ENCODE data around the gene SEC22A. TPM values are rescaled to one million over a fixed set of nuclear protein-coding genes. Genes with fewer than 3 reads are reported as not detected.

SEC22A gene
- total and polyA plus RNA-seq, 9 donors, result 14.1 to 26.5 (median 18.0) TPM

DNA sequence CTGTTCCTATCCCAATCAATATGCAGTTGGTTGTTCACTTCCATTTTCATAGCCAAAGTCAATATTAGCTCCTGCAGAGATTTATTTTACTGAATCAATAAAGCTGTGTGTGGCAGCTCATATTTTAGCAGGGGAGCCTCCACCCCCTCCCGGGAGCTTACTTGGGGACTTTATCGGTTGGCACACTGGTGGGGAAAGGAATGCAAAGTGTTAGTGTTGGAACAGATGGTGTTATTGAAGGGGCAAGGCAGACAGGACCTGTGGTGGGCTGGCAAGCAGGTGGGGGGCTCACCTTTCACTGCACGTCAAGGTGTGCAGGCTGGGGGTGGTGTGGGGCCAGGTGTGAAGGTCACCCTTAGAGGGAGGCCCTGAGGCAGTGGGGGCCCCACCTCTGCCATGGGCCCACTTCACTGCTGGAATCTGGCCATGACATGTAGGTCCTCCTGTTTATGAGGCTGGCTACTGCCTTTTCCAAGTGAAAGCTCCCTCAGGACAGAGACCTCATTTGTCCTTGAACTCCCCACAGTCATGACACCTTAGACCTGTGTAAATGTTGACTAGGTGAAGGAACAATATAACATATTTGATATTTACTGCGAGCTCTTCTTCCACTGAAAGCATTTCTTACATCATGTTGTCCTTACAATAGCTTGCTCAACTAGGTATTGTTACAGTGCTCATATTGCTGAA lies 44.0 kb upstream of the SEC22A start:
- H3K27me3 ChIP-seq (ENCODE audit: control insufficient read depth, insufficient read depth, low read length), result no peaks in the 10 kb centered on the region
- 57% methylated on average over 3 of the region's 4 CpGs for WGBS (ENCODE audit: insufficient coverage)
- peaks cover 4% of the 10 kb centered on the region for H3K4me1 ChIP-seq (ENCODE audit: control insufficient read depth, insufficient read depth, low read length)
- peaks cover 39% of the 10 kb centered on the region for H3K36me3 ChIP-seq (ENCODE audit: control insufficient read depth, insufficient read depth, low read length)
- no peak overlapping the region for H3K4me3 ChIP-seq (ENCODE audit: low read length)
- no peaks in the 10 kb centered on the region for H3K9me3 ChIP-seq (replicated peaks; ENCODE audit: control insufficient read depth, low read depth, low read length)
- H3K27ac ChIP-seq (ENCODE audit: low read length), result no peak overlapping the region
- DNase-seq, result no peak

DNA sequence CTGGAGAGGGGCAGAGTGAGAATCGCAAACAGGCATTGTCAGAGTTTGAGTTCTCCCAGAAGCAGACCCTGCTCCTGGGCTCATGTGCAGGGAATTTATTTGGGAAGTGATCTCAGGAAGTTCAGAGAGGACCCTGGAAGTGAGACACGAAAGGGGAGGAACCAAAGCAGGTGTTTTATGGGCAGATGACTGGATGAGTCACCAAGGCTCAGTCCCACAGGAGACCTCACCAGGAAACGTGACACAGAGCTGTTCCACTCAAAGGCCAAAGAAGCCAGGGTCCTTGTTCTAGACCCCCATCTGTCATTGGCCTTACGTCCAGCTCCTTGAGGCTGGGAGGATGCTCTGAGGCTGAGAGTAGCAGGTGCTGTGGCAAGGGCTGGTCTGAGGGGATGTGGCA lies 43.4 kb upstream of the SEC22A start:
- WGBS (ENCODE audit: insufficient coverage), result 41% methylated on average over 4 of the region's 4 CpGs
- Histone ChIP-seq H3K4me3 (ENCODE audit: low read length) (no peak overlapping the region), H3K4me1 (ENCODE audit: control insufficient read depth, insufficient read depth, low read length) (peaks cover 4% of the 10 kb centered on the region), H3K36me3 (ENCODE audit: control insufficient read depth, insufficient read depth, low read length) (peaks cover 43% of the 10 kb centered on the region), H3K27ac (ENCODE audit: low read length) (no peak overlapping the region), H3K27me3 (ENCODE audit: control insufficient read depth, insufficient read depth, low read length) (no peaks in the 10 kb centered on the region), H3K9me3 (replicated peaks; ENCODE audit: control insufficient read depth, low read depth, low read length) (no peaks in the 10 kb centered on the region)
- no peak for DNase-seq

DNA sequence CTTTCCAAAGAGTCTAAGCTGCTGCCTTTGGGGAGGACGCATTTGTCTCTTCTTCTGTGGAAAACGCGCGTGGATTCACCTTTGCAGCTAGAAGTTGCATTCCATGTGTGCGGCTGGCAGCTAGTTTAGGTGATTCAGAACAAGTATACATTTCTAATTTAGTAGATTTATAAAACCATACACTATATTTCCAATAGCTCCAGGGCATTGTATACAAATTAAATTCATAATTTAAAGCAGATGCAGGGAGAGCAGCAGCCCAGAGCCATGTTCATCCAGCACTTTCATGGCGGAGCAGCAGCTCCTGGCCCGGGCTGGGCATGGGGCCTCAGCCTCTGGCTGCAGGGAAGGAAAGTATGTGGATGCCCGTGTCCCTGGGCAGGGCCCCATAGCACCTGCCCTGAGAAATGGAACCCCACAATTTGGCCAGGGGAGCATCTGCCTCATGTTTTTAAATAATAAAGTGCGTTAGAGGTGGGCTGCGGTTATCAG lies 42.8 kb upstream of the SEC22A start:
- WGBS (ENCODE audit: insufficient coverage), result 32% methylated on average over 5 of the region's 10 CpGs
- no peak for DNase-seq
- peaks cover 45% of the 10 kb centered on the region for H3K36me3 ChIP-seq (ENCODE audit: control insufficient read depth, insufficient read depth, low read length)

DNA sequence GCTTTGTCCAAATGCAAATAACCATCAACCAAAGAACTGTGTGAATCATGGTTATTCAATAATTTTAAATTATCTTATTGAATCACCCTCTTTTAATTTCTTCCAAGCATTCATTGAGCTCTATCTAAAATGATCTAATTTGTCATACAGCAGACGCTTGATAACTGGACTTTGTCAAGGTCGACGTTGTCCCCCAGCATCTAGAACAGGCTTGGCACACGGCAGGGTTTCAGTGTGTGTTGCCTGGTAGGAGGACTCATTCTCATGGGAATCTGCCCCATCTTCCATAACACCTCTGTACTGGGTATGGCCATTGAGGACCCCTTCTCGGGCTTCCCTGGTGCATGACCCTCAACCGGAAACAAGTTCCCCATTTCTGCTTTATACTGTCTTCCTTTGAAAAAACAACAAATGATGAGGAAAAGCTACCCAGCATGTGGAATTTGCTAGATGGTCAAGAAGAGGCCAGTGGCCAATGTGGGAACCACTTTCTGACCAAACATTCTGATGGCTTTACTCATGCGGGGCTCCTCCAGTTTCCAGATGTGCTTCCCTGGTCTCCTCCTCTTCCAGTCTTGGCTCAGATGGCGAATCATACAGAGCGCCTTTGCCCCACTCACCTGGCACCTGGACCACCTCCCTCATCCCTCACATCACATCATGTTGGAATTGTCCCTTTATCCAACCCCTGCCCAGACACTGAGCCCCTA lies 41.7 kb upstream of the SEC22A start:
- Histone ChIP-seq H3K9me3 (replicated peaks; ENCODE audit: control insufficient read depth, low read depth, low read length) (peaks cover 1% of the 10 kb centered on the region), H3K27me3 (ENCODE audit: control insufficient read depth, insufficient read depth, low read length) (no peaks in the 10 kb centered on the region), H3K27ac (ENCODE audit: low read length) (no peak overlapping the region), H3K4me1 (ENCODE audit: control insufficient read depth, insufficient read depth, low read length) (peaks cover 4% of the 10 kb centered on the region), H3K36me3 (ENCODE audit: control insufficient read depth, insufficient read depth, low read length) (peaks cover 41% of the 10 kb centered on the region), H3K4me3 (ENCODE audit: low read length) (no peak overlapping the region)
- no peak for DNase-seq
- 94% methylated on average over 4 of the region's 9 CpGs for WGBS (ENCODE audit: insufficient coverage)

More for the DNA sequence above, 42.8 kb upstream of the SEC22A start:
- Histone ChIP-seq H3K4me1 (ENCODE audit: control insufficient read depth, insufficient read depth, low read length) (peaks cover 4% of the 10 kb centered on the region), H3K4me3 (ENCODE audit: low read length) (no peak overlapping the region), H3K9me3 (replicated peaks; ENCODE audit: control insufficient read depth, low read depth, low read length) (no peaks in the 10 kb centered on the region), H3K27ac (ENCODE audit: low read length) (no peak overlapping the region), H3K27me3 (ENCODE audit: control insufficient read depth, insufficient read depth, low read length) (no peaks in the 10 kb centered on the region)

DNA sequence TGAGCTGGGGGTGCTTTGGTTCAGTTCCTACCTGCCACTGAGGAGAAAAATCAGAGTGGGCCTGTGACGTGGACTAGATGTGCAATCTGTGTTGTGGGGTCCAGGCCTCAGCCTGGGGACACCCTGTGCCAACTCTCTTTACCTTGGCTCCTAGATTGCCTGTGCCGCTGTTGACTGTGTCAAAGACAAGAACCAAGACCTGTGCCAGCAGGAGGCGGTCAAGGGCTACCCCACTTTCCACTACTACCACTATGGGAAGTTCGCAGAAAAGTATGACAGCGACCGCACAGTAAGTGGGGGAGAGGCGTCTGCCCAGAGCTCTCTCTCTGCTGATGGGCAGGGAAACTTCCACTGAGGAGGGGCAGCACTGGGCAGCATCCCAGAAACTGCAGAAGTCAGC lies 40.6 kb upstream of the SEC22A start:
- Histone ChIP-seq H3K9me3 (replicated peaks; ENCODE audit: control insufficient read depth, low read depth, low read length) (peaks cover 3% of the 10 kb centered on the region), H3K27me3 (ENCODE audit: control insufficient read depth, insufficient read depth, low read length) (no peaks in the 10 kb centered on the region), H3K4me3 (ENCODE audit: low read length) (no peak overlapping the region), H3K4me1 (ENCODE audit: control insufficient read depth, insufficient read depth, low read length) (peaks cover 4% of the 10 kb centered on the region), H3K27ac (ENCODE audit: low read length) (no peak overlapping the region), H3K36me3 (ENCODE audit: control insufficient read depth, insufficient read depth, low read length) (peaks cover 30% of the 10 kb centered on the region)
- DNase-seq, result no peak
- WGBS (ENCODE audit: insufficient coverage), result 90% methylated on average over 4 of the region's 7 CpGs

DNA sequence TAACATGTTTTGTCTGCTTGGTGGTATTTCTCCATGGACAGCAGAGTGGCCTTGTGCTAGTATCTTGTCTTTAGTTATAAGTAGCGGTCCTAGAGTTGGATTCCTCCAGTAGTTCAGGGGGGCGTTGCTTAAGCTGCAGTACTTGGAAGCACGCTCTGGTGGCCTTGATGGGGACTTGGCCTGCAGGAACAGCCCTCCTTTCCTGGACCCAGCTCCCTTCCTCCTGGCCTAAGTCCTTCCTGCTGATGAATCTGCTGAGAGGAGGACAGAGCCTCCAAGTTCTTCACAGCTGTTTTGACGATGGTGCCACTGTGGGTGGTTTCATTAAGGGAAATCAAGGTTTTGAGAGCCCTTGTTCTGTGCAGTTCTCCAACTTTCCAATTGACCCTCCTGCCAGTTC lies 38.6 kb upstream of the SEC22A start:
- peaks cover 4% of the 10 kb centered on the region for H3K4me1 ChIP-seq (ENCODE audit: control insufficient read depth, insufficient read depth, low read length)
- no peak overlapping the region for H3K27ac ChIP-seq (ENCODE audit: low read length)
- no peaks in the 10 kb centered on the region for H3K27me3 ChIP-seq (ENCODE audit: control insufficient read depth, insufficient read depth, low read length)
- peaks cover 4% of the 10 kb centered on the region for H3K9me3 ChIP-seq (replicated peaks; ENCODE audit: control insufficient read depth, low read depth, low read length)
- DNase-seq, result peak; percentile 76
- WGBS (ENCODE audit: insufficient coverage), result no CpG with 5 or more reads among the region's 4 CpGs
- no peak overlapping the region for H3K4me3 ChIP-seq (ENCODE audit: low read length)
- H3K36me3 ChIP-seq (ENCODE audit: control insufficient read depth, insufficient read depth, low read length), result peaks cover 29% of the 10 kb centered on the region

DNA sequence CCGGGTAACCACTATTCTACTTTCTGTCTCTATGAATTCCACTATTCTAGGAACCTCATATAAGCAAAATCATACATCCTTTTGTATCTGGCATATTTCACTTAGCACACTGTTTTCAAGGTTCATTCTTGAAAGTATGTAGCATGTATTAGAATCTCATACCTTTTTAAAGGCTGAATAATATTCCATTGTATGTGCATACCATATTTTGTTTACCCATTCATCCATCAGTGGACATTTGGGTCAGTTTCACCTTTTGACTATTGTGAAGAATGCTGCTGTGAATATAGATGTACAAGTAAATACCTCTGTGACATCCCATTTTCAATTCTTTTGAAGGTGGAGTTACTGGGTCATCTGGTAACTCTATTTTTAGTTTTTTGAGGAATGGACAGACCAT lies 36.6 kb upstream of the SEC22A start:
- no CpG with 5 or more reads among the region's 1 CpG for WGBS (ENCODE audit: insufficient coverage)
- Histone ChIP-seq H3K9me3 (replicated peaks; ENCODE audit: control insufficient read depth, low read depth, low read length) (peaks cover 4% of the 10 kb centered on the region), H3K27ac (ENCODE audit: low read length) (no peak overlapping the region), H3K27me3 (ENCODE audit: control insufficient read depth, insufficient read depth, low read length) (no peaks in the 10 kb centered on the region), H3K36me3 (ENCODE audit: control insufficient read depth, insufficient read depth, low read length) (peaks cover 28% of the 10 kb centered on the region), H3K4me1 (ENCODE audit: control insufficient read depth, insufficient read depth, low read length) (no peaks in the 10 kb centered on the region), H3K4me3 (ENCODE audit: low read length) (no peak overlapping the region)
- no peak for DNase-seq

DNA sequence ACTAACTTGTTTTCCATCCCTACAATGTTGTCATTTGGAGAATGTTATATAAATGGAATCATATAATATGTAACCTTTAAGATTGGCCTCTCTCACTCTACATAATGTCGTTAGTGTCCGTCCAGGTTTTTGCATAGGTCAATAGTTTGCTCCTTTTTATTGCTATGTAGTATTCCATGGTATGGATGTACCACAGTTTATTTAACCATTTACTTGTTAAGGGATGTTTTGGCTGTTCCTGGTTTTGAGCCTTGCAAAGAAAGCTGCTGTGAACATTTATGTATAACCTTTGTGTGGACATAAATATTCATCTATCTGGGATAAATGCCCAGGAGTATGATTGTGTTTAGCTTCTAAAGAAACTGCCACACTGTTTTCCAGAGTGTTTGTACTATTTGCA lies 34.1 kb upstream of the SEC22A start:
- H3K27me3 ChIP-seq (ENCODE audit: control insufficient read depth, insufficient read depth, low read length), result no peaks in the 10 kb centered on the region
- H3K27ac ChIP-seq (ENCODE audit: low read length), result no peak overlapping the region
- H3K9me3 ChIP-seq (replicated peaks; ENCODE audit: control insufficient read depth, low read depth, low read length), result peaks cover 4% of the 10 kb centered on the region
- no CpG with 5 or more reads among the region's 2 CpGs for WGBS (ENCODE audit: insufficient coverage)
- no peak overlapping the region for H3K4me3 ChIP-seq (ENCODE audit: low read length)
- DNase-seq, result no peak
- no peaks in the 10 kb centered on the region for H3K4me1 ChIP-seq (ENCODE audit: control insufficient read depth, insufficient read depth, low read length)
- peaks cover 15% of the 10 kb centered on the region for H3K36me3 ChIP-seq (ENCODE audit: control insufficient read depth, insufficient read depth, low read length)

DNA sequence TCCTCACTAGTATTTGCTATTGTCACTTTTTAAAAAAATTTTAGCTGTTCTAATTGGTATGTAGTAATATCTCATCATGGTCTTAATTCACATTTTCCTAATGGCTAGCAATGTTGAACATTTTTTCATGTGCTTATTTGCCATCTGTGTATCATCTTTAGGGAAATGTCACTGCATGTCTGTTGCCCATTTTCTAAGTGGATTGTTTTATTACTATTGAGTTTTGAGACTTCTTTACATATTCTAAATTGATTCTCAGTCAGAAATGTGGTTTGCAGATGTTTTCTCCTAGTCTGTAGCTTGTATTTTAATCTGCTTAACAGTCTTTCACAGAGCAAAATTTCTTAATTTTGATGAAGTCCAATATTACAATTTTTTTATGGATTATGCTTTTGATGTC lies 33.6 kb upstream of the SEC22A start:
- no peak overlapping the region for H3K4me3 ChIP-seq (ENCODE audit: low read length)
- H3K27ac ChIP-seq (ENCODE audit: low read length), result no peak overlapping the region
- H3K4me1 ChIP-seq (ENCODE audit: control insufficient read depth, insufficient read depth, low read length), result no peaks in the 10 kb centered on the region
- peaks cover 4% of the 10 kb centered on the region for H3K9me3 ChIP-seq (replicated peaks; ENCODE audit: control insufficient read depth, low read depth, low read length)
- DNase-seq, result no peak
- H3K27me3 ChIP-seq (ENCODE audit: control insufficient read depth, insufficient read depth, low read length), result no peaks in the 10 kb centered on the region
- H3K36me3 ChIP-seq (ENCODE audit: control insufficient read depth, insufficient read depth, low read length), result peaks cover 12% of the 10 kb centered on the region

DNA sequence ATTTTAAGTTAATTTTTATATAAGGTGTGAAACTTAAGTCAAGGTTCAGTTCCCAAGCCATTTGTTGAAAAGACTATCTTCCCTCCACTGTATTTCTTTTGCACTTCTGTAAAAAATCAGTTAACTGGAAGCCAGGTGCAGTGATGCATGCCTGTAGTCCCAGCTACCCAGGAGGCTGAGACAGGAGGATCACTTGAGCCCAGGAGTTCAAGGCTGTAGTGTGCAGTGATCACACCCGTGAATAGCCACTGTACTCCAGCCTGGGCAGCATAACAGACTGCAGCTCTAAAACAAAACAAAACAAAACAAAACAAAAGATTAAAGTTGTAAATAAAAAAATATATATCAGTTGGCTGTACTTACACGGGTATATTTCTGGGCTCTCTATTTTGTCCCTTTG lies 33.1 kb upstream of the SEC22A start:
- DNase-seq, result no peak
- H3K27ac ChIP-seq (ENCODE audit: low read length), result no peak overlapping the region
- WGBS (ENCODE audit: insufficient coverage), result no CpG with 5 or more reads among the region's 2 CpGs
- H3K4me1 ChIP-seq (ENCODE audit: control insufficient read depth, insufficient read depth, low read length), result no peaks in the 10 kb centered on the region
- H3K27me3 ChIP-seq (ENCODE audit: control insufficient read depth, insufficient read depth, low read length), result no peaks in the 10 kb centered on the region
- H3K9me3 ChIP-seq (replicated peaks; ENCODE audit: control insufficient read depth, low read depth, low read length), result peaks cover 4% of the 10 kb centered on the region
- no peak overlapping the region for H3K4me3 ChIP-seq (ENCODE audit: low read length)
- peaks cover 10% of the 10 kb centered on the region for H3K36me3 ChIP-seq (ENCODE audit: control insufficient read depth, insufficient read depth, low read length)

Measured in muscle of leg (tissue), 11 donors.